ENCODE measurements around the gene PCDHGB7. TPM values are rescaled to one million over a fixed set of nuclear protein-coding genes. Genes with fewer than 3 reads are reported as not detected.
"Not testable (repeated sequence)": the region's sequence is repeated elsewhere in the genome, so short reads cannot be mapped to it uniquely, and the experiment has no call there.

Gene PCDHGB7
- total RNA-seq, 3 donors from 2014 or later: 15.4 to 21.3 (median 16.0) TPM

- no peaks in the 10 kb centered on the region for H3K36me3 ChIP-seq
- intact Hi-C loops (cut with DNase I; ENCODE audit: low total_unique reads): no loop called here
- no peaks in the 10 kb centered on the region for H3K4me1 ChIP-seq
- peak overlapping the region in 1 of 3 donors; percentile 20 for H3K4me3 ChIP-seq
- peaks cover 80 to 95% of the 10 kb centered on the region in 2 donors for H3K9me3 ChIP-seq
- no peak overlapping the region for H3K27ac ChIP-seq
- TF ChIP-seq, protein P1, sequence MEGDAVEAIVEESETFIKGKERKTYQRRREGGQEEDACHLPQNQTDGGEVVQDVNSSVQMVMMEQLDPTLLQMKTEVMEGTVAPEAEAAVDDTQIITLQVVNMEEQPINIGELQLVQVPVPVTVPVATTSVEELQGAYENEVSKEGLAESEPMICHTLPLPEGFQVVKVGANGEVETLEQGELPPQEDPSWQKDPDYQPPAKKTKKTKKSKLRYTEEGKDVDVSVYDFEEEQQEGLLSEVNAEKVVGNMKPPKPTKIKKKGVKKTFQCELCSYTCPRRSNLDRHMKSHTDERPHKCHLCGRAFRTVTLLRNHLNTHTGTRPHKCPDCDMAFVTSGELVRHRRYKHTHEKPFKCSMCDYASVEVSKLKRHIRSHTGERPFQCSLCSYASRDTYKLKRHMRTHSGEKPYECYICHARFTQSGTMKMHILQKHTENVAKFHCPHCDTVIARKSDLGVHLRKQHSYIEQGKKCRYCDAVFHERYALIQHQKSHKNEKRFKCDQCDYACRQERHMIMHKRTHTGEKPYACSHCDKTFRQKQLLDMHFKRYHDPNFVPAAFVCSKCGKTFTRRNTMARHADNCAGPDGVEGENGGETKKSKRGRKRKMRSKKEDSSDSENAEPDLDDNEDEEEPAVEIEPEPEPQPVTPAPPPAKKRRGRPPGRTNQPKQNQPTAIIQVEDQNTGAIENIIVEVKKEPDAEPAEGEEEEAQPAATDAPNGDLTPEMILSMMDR (IDR thresholded peaks at IDR 0.05): no peak
- TF ChIP-seq POLR2AphosphoS5 (IDR thresholded peaks at IDR 0.05): no peak
- TF ChIP-seq POLR2A (IDR thresholded peaks at IDR 0.05): no peak
- no peak for DNase-seq (ENCODE audit: low spot score in 2 of 2)
- H3K27me3 ChIP-seq: no peaks in the 10 kb centered on the region
These were observed 28.8 kb upstream of the PCDHGB7 start for GRCh38 chr5:141388661-141389060.

GRCh38 chr5:141389153-141390042 lies 28.1 kb upstream of the PCDHGB7 start:
- intact Hi-C loops (cut with DNase I; ENCODE audit: low total_unique reads): no loop called here
- Histone ChIP-seq H3K4me1 (no peaks in the 10 kb centered on the region), H3K9me3 (peaks cover 80 to 95% of the 10 kb centered on the region in 2 donors), H3K27me3 (no peaks in the 10 kb centered on the region), H3K27ac (no peak overlapping the region), H3K4me3 (peak overlapping the region in 1 of 3 donors; percentile 20), H3K36me3 (no peaks in the 10 kb centered on the region)
- DNase-seq (ENCODE audit: low spot score in 2 of 2): no peak
- TF ChIP-seq POLR2AphosphoS5 (IDR thresholded peaks at IDR 0.05): no peak
- TF ChIP-seq, protein P1 (IDR thresholded peaks at IDR 0.05): no peak

DNA sequence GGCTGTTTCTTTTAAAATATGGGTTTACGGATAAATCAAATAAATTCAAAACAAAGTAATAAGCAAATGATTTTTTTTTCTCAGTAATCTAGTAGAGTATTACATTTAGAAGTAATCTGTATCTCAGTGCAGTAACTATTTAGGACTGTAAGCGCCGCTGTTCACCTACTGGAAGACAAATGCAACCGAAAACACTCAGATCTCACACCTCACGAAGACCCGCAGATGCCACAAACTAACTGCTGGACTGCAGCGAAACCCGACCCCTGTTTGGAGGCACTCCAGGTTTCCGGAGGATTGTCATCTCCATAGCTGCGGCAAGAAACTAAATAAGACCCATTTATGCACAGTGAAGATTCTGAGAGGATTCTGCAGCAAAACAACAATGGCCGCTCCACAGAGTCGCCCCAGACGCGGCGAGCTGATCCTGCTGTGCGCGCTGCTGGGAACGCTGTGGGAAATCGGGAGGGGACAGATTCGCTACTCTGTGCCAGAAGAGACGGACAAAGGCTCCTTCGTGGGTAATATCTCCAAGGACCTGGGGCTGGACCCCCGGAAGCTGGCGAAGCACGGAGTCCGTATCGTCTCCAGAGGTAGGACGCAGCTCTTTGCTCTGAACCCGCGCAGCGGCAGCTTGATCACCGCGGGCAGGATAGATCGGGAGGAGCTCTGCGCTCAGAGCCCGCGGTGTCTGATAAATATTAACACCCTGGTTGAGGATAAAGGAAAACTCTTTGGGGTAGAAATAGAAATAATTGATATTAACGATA lies 24.9 kb upstream of the PCDHGB7 start, which contains the start of gene PCDHGA8:
TSS of gene PCDHGA8 (plus strand) at position 205 of the 770 bp plus-strand sequence. CDS start at position 386, 181 bp downstream.
- intact Hi-C loops (cut with DNase I; ENCODE audit: low total_unique reads): no loop called here
- Histone ChIP-seq H3K27ac (no peak within 1 kb of the TSS), H3K27me3 (no peaks in the 10 kb centered on the region), H3K9me3 (peaks cover 80 to 96% of the 10 kb centered on the region in 2 donors), H3K36me3 (no peaks in the 10 kb centered on the region), H3K4me1 (no peaks in the 10 kb centered on the region), H3K4me3 (no peak within 1 kb of the TSS)
- no peak for DNase-seq (ENCODE audit: low spot score in 2 of 2)
- TF ChIP-seq POLR2A (IDR thresholded peaks at IDR 0.05) (no peak), POLR2AphosphoS5 (IDR thresholded peaks at IDR 0.05) (no peak)
- TF ChIP-seq, protein P1 (IDR thresholded peaks at IDR 0.05): no peak

DNA sequence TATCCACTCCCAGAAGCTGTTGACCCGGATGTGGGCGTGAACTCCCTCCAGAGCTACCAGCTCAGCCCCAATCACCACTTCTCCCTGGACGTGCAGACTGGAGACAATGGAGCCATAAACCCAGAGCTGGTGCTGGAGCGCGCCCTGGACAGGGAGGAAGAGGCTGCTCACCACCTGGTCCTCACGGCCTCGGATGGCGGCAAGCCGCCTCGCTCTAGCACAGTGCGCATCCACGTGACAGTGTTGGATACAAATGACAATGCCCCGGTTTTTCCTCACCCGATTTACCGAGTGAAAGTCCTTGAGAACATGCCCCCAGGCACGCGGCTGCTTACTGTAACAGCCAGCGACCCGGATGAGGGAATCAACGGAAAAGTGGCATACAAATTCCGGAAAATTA lies 24.2 kb upstream of the PCDHGB7 start:
- H3K4me1 ChIP-seq: no peaks in the 10 kb centered on the region
- H3K4me3 ChIP-seq: no peak overlapping the region
- no peaks in the 10 kb centered on the region for H3K27me3 ChIP-seq
- intact Hi-C loops (cut with DNase I; ENCODE audit: low total_unique reads): no loop called here
- H3K27ac ChIP-seq: no peak overlapping the region
- peaks cover 81 to 96% of the 10 kb centered on the region in 2 donors for H3K9me3 ChIP-seq
- no peaks in the 10 kb centered on the region for H3K36me3 ChIP-seq
- DNase-seq (ENCODE audit: low spot score in 2 of 2): no peak
- no peak for TF ChIP-seq POLR2A (IDR thresholded peaks at IDR 0.05)
- no peak for TF ChIP-seq POLR2AphosphoS5 (IDR thresholded peaks at IDR 0.05)
- TF ChIP-seq, protein P1 (IDR thresholded peaks at IDR 0.05): no peak

DNA sequence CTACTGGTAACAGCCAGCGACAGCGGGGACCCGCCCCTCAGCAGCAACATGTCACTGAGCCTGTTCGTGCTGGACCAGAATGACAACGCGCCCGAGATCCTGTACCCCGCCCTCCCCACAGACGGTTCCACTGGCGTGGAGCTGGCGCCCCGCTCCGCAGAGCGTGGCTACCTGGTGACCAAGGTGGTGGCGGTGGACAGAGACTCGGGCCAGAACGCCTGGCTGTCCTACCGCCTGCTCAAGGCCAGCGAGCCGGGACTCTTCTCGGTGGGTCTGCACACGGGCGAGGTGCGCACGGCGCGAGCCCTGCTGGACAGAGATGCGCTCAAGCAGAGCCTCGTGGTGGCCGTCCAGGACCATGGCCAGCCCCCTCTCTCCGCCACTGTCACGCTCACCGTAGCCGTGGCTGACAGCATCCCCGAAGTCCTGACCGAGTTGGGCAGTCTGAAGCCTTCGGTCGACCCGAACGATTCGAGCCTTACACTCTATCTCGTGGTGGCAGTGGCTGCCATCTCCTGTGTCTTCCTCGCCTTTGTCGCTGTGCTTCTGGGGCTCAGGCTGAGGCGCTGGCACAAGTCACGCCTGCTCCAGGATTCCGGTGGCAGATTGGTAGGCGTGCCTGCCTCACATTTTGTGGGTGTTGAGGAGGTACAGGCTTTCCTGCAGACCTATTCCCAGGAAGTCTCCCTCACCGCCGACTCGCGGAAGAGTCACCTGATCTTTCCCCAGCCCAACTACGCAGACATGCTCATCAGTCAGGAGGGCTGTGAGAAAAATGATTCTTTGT lies 22.9 kb upstream of the PCDHGB7 start:
- Histone ChIP-seq H3K9me3 (peaks cover 81 to 95% of the 10 kb centered on the region in 2 donors), H3K4me3 (peak overlapping the region in 1 of 3 donors; percentile 30)
- H3K27ac ChIP-seq; H3K4me1 ChIP-seq; DNase-seq (ENCODE audit: low spot score in 2 of 2); H3K27me3 ChIP-seq; intact Hi-C loops (cut with DNase I; ENCODE audit: low total_unique reads); H3K36me3 ChIP-seq: not testable (repeated sequence)

Data from breast epithelium (tissue), 4 donors.